Pancreas (tissue), 10 donors: ENCODE results near the gene EIF3B. TPM values are rescaled to one million over a fixed set of nuclear protein-coding genes. Genes with fewer than 3 reads are reported as not detected.
"Not testable (repeated sequence)": the region's sequence is repeated elsewhere in the genome, so short reads cannot be mapped to it uniquely, and the experiment has no call there.

Source experiments
- ATAC-seq, 4 donors: fragments of 200-7000 bp; cut with Tn5 transposase; one replicate each; pipeline versions ENCODE4 v1.8.0 to v1.9.1; 2020; ENCODE audit warnings: mild to moderate bottlenecking in 4 of 4, moderate library complexity in 4 of 4
- DNase-seq, 6 donors: peaks; one replicate each; pipeline ENCODE4 v3.0.0-alpha.2; 2020
- FAIRE-seq: peaks from 2 replicates; lab custom pipeline; 2012; peaks lifted over from hg19 to GRCh38; lab: Jason Lieb, UNC
- H3K27ac ChIP-seq, 4 donors: fragments of 200-600 bp; sonication (generic); 1 replicate in 3 of 4; 2 replicates in 1 of 4; pipeline versions ENCODE4 v1.5.0 to v1.8.0; 2020
- H3K27me3 ChIP-seq, 4 donors: fragments of 200-600 bp; one replicate each; pipeline ENCODE4 v1.8.0; 2021
- H3K36me3 ChIP-seq, 3 donors: fragments of 200-600 bp; sonication (generic) in 1 of 3; one replicate each; pipeline versions ENCODE4 v1.5.0 to v1.8.0; 2020 to 2021
- H3K4me1 ChIP-seq, 3 donors: fragments of 200-600 bp; one replicate each; pipeline ENCODE4 v1.8.0; 2021
- H3K4me3 ChIP-seq, 4 donors: fragments of 200-600 bp; sonication (generic) in 2 of 4; one replicate each; pipeline versions ENCODE4 v1.5.0 to v1.8.0; 2020 to 2021
- H3K9me3 ChIP-seq, 4 donors: fragments of 200-600 bp; one replicate each; pipeline ENCODE4 v1.8.0; 2021
- CTCF ChIP-seq, 4 donors: fragments of 200-600 bp; sonication (generic) in 3 of 4; IDR thresholded peaks; one replicate each; pipeline versions ENCODE4 v1.5.0 to v1.8.0; 2021; ENCODE audit warnings: antibody characterized with exemption in 4 of 4
- WGBS, 2 donors: extraction: QIAGEN DNeasy Blood & Tissue Kit; methylation state at CpG; one replicate each; pipeline ENCODE4 v1.1.7; 2013; 5-methylcytosine and 5-hydroxymethylcytosine counted together
- intact Hi-C, 3 donors: fragments of 100-400 bp; cut with DNase I; formaldehyde crosslinking; loops; one replicate each; pipeline versions ENCODE4 v1.11.1 to v1.14.2; 2022
- polyA plus RNA-seq, 2 donors: library from polyadenylated mRNA; stranded (reverse); fragments of 200-250 nt; gene quantifications; one replicate each; pipeline ENCODE4 v1.2.3, GENCODE V29; 2013
- total RNA-seq, 6 donors: library from RNA; stranded (reverse); fragmentation: NEBNext Ultra II Directional in 4 of 6; extraction: Animal tissue kit (Norgen Biotek cat#: 25700) in 4 of 6; gene quantifications; one replicate each; pipeline versions ENCODE4 v1.2.1 to v1.2.4, GENCODE V29; 2021 to 2023
- donor health status: healthy with polysubstance abuse.
- donor health status: DM: no; HTN: no; CAD: no; lungs with moderate emphysema.
- donor health status: DM: no; HTN: no; CAD: no.
- donor health status: control.
- donor health status: control.
- donor health status: Bipolar disorder and iron deficiency.
- donor health status: DM: yes; HTN: yes; CAD: no.
- donor health status: DM: no; HTN: no; CAD: no.
- donor health status: DM: no; HTN: no; CAD: no.
- donor health status: DM: yes; HTN: yes; CAD: no.

EIF3B gene
- total and polyA plus RNA-seq, 8 donors: 61.1 to 106 (median 78.3) TPM

DNA sequence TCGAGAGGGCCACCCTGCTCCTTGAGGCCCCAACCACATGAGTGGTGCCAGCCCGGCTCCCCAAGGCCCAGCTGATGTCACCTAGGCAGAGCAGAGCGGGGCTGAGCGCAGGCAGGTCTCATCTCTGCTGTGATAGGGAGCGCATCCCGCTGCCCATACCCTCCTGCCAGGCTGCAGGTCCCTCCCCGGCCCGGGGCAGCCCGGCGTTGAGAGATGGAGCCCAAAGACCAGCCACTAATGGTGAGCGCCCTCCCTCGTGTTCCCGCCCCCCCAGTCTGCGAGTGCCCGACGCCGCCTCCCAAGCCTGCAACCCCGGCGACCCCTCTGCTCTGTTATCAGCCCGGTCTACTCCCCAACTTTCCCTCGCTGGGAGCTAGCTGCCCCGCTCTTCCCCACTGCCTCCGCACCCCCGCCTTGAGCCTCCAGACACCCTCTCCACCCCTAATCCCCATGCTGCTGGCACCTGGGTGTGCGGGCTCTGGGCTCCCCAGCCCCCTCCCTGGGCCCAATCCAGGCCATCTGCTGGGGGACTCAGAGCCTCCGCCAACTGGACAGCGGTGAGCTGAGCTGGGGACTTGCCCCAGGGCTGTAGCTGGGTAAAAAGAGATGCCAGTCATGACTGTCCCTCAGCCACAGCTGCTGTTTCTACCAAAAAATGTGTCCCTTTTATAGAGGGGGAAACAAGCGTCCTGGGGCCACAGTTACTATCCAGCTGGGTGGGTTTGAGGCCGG lies 29.1 kb downstream of the EIF3B start:
- no peak for ATAC-seq
- Histone ChIP-seq H3K4me1 (no peaks in the 10 kb centered on the region), H3K27ac (no peak overlapping the region), H3K27me3 (no peaks in the 10 kb centered on the region), H3K9me3 (no peaks in the 10 kb centered on the region), H3K4me3 (no peak overlapping the region), H3K36me3 (peaks cover 0 to 31% (median 19%) of the 10 kb centered on the region in 3 donors)
- no peak for TF ChIP-seq CTCF (IDR thresholded peaks at IDR 0.05)
- FAIRE-seq: no peak
- peak in 1 of 6 donors; percentile 75 for DNase-seq
- intact Hi-C loops: no loop called here
- 92 to 95% methylated on average over 25 to 29 of the region's 29 CpGs for WGBS, 2 donors

DNA sequence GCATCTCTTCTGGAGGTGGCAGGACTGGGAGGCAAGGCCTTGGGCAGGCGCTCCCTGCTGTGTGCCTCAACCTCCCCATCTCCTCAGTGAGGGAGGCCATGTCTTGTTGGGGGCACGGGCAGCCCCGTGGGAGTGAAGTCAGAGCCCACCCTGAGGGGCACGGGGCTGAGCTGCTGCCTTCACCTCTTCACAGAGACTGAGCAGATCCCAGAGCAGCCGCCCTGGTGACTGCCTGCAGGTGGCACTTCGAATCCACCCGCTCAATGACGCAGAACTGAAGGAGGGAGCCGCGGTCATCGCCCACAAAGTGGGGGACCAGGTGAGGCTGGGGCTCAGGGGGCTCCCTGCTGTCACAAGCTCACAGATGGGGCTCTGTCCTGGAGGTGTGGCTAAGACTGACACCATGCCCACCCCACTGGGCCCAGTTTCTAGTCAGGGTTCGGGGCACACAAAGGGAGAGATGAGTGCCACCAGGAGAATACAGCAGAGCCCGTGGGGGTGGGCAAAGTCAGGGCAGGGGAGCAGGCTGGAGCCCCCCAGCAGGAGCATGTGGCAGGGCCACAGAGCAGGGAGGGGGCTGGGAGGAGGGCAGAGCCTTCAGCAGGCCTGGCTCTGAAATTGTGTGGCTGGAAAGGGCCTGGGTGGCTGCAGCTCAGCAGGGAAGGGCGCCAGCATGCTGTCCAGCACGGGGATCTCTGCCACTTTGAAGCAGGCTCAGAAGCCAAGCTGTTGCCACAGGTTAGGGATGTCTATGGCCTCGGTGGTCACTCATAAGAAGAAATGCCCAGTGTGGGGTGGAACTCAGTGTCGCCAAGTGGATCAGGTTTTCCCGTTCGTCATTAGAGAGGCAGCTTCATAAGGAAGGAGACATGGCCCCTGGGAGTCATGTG lies 30.0 kb downstream of the EIF3B start:
- intact Hi-C loops: no loop called here
- peaks cover 0 to 22% (median 10%) of the 10 kb centered on the region in 3 donors for H3K36me3 ChIP-seq
- no peak for DNase-seq
- no peaks in the 10 kb centered on the region for H3K4me1 ChIP-seq
- no peak for ATAC-seq
- no peaks in the 10 kb centered on the region for H3K9me3 ChIP-seq
- WGBS, 2 donors: 89 to 91% methylated on average over 19 of the region's 19 CpGs
- no peak for TF ChIP-seq CTCF (IDR thresholded peaks at IDR 0.05)
- H3K27me3 ChIP-seq: no peaks in the 10 kb centered on the region
- H3K4me3 ChIP-seq: no peak overlapping the region
- H3K27ac ChIP-seq: no peak overlapping the region
- FAIRE-seq: no peak

DNA sequence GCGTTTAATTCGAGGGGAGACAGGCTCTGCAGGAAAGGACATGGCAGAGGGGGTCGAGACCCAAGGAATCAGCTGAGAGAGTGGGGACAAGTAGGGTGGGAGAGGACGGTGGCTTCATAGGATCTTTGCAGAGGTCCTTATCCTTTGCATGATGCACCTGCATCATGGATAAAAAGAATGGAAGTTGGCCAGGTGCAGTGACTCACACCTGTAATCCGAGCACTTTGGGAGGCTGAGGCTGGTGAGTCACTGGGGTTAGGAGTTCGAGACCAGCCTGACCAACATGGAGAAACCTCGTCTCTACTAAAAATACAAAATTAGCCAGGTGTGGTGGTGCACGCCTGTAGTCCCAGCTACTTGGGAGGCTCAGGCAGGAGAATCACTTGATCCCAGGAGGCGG lies 31.5 kb downstream of the EIF3B start:
- FAIRE-seq, DNase-seq, H3K36me3 ChIP-seq, intact Hi-C loops, H3K27ac ChIP-seq, H3K4me3 ChIP-seq, H3K4me1 ChIP-seq, ATAC-seq, H3K9me3 ChIP-seq, H3K27me3 ChIP-seq: not testable (repeated sequence)
- WGBS, 2 donors: 92 to 93% methylated on average over 9 of the region's 9 CpGs

GRCh38 chr7:2386964-2387669 lies 32.5 kb downstream of the EIF3B start:
- WGBS, 2 donors: 89 to 94% methylated on average over 15 to 17 of the region's 17 CpGs

More at GRCh38 chr7:2386964-2387669, 32.5 kb downstream of the EIF3B start:
- Histone ChIP-seq H3K9me3 (no peaks in the 10 kb centered on the region), H3K27me3 (no peaks in the 10 kb centered on the region), H3K4me1 (no peaks in the 10 kb centered on the region), H3K4me3 (no peak overlapping the region), H3K27ac (no peak overlapping the region), H3K36me3 (peaks cover 0 to 4% (median 0%) of the 10 kb centered on the region in 3 donors)
- intact Hi-C loops: no loop called here
- TF ChIP-seq CTCF (IDR thresholded peaks at IDR 0.05): no peak
- FAIRE-seq (no peak), ATAC-seq (no peak), DNase-seq (no peak)
